NCI-H2029 (cell line): ENCODE measurements around the gene ZNF202.
A peak's percentile ranks its signal among the peaks of the same experiment; 100 is the strongest.

Source experiments
- DNase-seq: peaks from one replicate; lab custom pipeline; 2025; lab: John Stamatoyannopoulos, UW

The ZNF202 gene

DNA sequence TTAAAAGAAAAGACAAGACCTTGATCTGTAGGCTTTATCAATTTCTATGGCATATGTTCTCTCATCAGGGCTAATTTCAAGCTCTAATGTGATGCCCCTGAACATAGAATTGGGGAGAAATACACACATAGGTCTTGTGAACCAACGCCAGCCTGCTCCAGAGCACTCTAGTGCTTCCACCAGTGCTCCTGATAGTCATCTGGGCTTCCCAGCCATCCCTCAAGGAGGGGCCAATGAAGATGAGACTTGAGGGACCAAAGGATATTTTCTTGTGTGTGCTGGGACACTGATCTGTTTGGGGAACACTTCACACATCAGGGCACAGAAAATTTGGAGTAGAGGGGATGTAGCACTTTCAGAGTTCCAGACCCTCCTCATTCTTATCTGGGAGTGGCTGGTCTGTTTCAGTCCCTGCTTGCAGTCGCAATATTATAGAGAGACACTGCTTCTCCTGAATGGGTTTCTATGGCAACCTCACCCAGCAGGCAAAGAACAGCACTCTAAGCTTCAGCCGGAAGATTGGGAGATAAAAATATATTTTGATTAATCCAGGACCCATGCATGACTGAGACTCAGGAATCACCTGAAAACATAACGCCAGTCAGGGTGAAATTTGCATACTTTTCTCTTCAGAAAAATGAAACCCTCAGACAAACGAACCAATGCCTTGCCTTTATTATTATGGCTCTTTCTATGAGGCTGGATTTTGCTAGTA is 58.6 kb downstream of the ZNF202 start:
- no peak for DNase-seq

DNA sequence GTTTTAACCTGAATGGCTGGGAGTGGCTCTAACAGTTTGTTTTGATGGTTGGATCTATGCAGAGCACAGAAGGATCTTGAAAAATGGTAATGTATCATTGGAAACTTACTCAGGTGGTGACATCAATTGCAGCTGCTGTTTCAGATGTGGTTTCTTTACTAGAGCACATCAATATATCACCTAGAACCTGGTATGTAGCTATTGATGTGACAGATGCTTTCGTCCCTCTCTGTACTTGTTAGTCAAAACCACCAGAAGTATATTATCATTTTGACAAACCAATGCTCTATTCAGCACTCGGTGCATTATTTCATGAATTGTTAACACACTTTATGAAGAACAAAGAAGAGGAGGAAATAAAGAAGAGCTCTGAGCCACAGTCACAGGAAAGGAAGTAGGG is 60.4 kb downstream of the ZNF202 start:
- no peak for DNase-seq

DNA sequence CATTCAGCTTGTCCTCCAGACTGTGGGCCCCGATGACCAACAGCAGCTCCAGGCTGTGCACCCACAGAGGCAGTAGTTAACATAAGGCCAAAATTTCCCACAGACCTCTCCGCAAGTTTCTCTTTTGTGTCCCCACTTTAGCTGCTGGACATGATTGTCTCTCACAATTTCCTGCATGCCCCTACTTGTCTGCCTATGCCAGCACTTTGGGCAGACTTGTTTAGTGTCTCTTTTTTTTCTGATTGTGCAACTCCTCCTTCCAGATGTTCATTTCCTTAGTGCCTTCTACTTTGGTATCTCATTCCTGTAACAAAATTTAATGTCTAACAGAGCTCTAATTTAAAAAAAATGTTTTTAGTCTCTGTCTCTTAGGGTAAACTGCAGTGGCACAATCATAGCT is 63.2 kb downstream of the ZNF202 start:
- DNase-seq = no peak

DNA sequence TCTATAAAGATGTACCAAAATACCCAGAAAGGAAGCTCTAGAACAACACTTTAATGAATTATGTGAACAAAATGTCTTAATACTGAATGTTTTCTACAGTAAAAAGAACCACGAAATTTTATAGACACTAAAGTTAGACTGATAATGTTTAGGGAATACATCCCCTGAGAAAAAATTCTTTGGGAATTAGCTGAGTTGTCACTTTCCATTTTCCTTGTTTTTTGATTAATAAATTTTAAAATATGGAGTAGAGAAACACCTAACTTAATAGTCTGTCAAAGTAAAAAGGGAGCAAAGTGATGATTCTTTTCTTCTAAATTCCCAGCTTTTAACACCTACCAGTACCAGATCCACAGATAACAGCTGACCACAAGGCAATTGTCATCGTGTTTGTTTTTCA is 64.0 kb downstream of the ZNF202 start:
- DNase-seq = no peak

DNA sequence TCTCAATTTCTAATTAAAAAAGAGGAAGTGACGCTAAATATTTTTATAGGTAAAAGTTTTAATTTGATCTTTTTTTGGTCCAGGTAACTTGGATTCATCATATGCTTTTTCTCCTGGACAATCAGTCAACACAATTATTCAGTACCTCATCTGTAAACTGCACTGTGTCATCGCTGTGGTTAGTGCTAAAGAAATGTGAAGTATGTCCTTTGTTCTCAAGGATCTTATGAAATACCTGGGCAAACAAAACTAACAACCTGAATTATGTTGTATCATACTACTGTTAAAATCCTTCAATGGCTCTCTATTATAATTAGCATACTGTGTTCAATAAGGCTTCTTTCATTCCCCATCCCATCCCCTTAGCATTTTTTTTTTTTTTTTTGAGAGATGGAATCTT is 67.2 kb downstream of the ZNF202 start:
- DNase-seq = peak; percentile 3
